Measurements from ENCODE around the gene FGFR1OP2. TPM values are rescaled to one million over a fixed set of nuclear protein-coding genes. Genes with fewer than 3 reads are reported as not detected.

The FGFR1OP2 gene
- total and polyA plus RNA-seq, 2 of the 4 experiments (the other 2 are of a cell fraction) = 26.7 to 31.0 TPM

- intact Hi-C loops (cut with micrococcal nuclease) (no loop called here), in situ Hi-C loops (cut with MboI; ENCODE audit: low sequenced_read_pairs) (no loop called here), dilution Hi-C loops (cut with HindIII; ENCODE audit: low sequenced_read_pairs, unreplicated experiment) (no loop called here)
- ChIA-PET POLR2A (ENCODE audit: unreplicated experiment) (no interaction called here), CTCF (no interaction called here)
- Histone ChIP-seq H2BK15ac (ENCODE audit: low read depth, low read length) (no peak overlapping the region), H3K27me3 (ENCODE audit: control insufficient read depth, insufficient read depth, low read length) (no peaks in the 10 kb centered on the region), H4K20me1 (ENCODE audit: insufficient read depth, low read length) (no peaks in the 10 kb centered on the region), H3K79me1 (ENCODE audit: low read depth in 1 of 2, low read length in 2 of 2) (peaks cover 0 to 10% of the 10 kb centered on the region in 2 experiments; a peak in 3 of 4 replicates), H2AK5ac (ENCODE audit: low read depth, low read length) (no peak overlapping the region), H4K91ac (ENCODE audit: insufficient read depth, low read depth, low read length) (no peak overlapping the region), H4K8ac (ENCODE audit: low read depth in 2 of 2, low read length in 2 of 2) (no peak overlapping the region), H2BK120ac (ENCODE audit: low read depth, low read length) (no peak overlapping the region), H3K27ac (ENCODE audit: insufficient read depth, low read length) (no peak overlapping the region), H4K5ac (ENCODE audit: low read depth, low read length) (no peak overlapping the region), H2BK20ac (ENCODE audit: low read depth, low read length) (no peak overlapping the region), H3K14ac (replicated peaks; ENCODE audit: low read depth, low read length) (no peak overlapping the region), H3K9me1 (ENCODE audit: insufficient read depth, low read length) (peaks cover 6% of the 10 kb centered on the region; the same call in 1 of the 2 replicates), H3K9me3 (ENCODE audit: control insufficient read depth, insufficient read depth, low read length) (no peaks in the 10 kb centered on the region), H3K4ac (ENCODE audit: low read depth, low read length) (no peak overlapping the region), H3K4me3 (ENCODE audit: insufficient read depth, low read depth, low read length) (no peak overlapping the region), H3K23ac (ENCODE audit: low read depth, low read length) (no peak overlapping the region), H2AK9ac (replicated peaks; ENCODE audit: low read depth, low read length, poor library complexity) (no peak overlapping the region), H3K4me2 (ENCODE audit: low read depth, low read length) (no peak overlapping the region), H3K18ac (ENCODE audit: low read depth, low read length) (no peak overlapping the region), H3K36me3 (ENCODE audit: control insufficient read depth, insufficient read depth, low read length) (peaks cover 10% of the 10 kb centered on the region), H3K56ac (ENCODE audit: extremely low read depth, insufficient read depth, low read length) (no peak overlapping the region), H2AFZ (replicated peaks; ENCODE audit: low read length, poor library complexity) (no peak overlapping the region), H3K4me1 (ENCODE audit: control insufficient read depth, insufficient read depth, low read length) (no peaks in the 10 kb centered on the region), H3K9ac (ENCODE audit: low read depth, low read length) (no peak overlapping the region), H2BK5ac (ENCODE audit: low read depth, low read length, poor library complexity, severe bottlenecking) (no peak overlapping the region)
- 100% methylated on average over 1 of the region's 2 CpGs; no CpG with 5 or more reads in 1 of the 2 experiments for WGBS, 2 experiments (ENCODE audit: extremely low coverage in 2 of 2, insufficient read length in 1 of 2)
- DNase-seq (no peak), ATAC-seq (ENCODE audit: low read depth) (no peak)
- no TSS peak for BruUV-seq (replicated peaks)
- TF ChIP-seq NFE2L2 (IDR thresholded peaks at IDR 0.05; ENCODE audit: low read depth, low read length) (no peak), MXI1 (IDR thresholded peaks at IDR 0.05; ENCODE audit: borderline replicate concordance, low read depth, low read length) (no peak), BHLHE40 (IDR thresholded peaks at IDR 0.05; ENCODE audit: low read depth, low read length) (no peak), CHD1 (IDR thresholded peaks at IDR 0.05; ENCODE audit: low read depth, low read length) (no peak), RCOR1 (IDR thresholded peaks at IDR 0.05; ENCODE audit: insufficient replicate concordance, low read length) (no peak), MAZ (IDR thresholded peaks at IDR 0.05; ENCODE audit: borderline replicate concordance, low read depth, low read length) (no peak), RAD21 (IDR thresholded peaks at IDR 0.05; ENCODE audit: low read length) (no peak), FOS (IDR thresholded peaks at IDR 0.05; ENCODE audit: low read depth, low read length) (no peak), CEBPB (IDR thresholded peaks at IDR 0.05; ENCODE audit: low read depth, low read length) (no peak), MAFK (IDR thresholded peaks at IDR 0.05; ENCODE audit: low read depth, low read length) (no peak), CTCF (conservative IDR thresholded peaks at IDR 0.05; ENCODE audit: low read depth, low read length) (no peak), POLR2A (IDR thresholded peaks at IDR 0.05; ENCODE audit: low read depth, low read length) (no peak), SMC3 (IDR thresholded peaks at IDR 0.05; ENCODE audit: low read depth, low read length) (no peak), RFX5 (IDR thresholded peaks at IDR 0.05; ENCODE audit: low read depth, low read length) (no peak), ELK1 (IDR thresholded peaks at IDR 0.05; ENCODE audit: borderline replicate concordance, low read depth, low read length) (no peak)
- TF ChIP-seq, protein P1, sequence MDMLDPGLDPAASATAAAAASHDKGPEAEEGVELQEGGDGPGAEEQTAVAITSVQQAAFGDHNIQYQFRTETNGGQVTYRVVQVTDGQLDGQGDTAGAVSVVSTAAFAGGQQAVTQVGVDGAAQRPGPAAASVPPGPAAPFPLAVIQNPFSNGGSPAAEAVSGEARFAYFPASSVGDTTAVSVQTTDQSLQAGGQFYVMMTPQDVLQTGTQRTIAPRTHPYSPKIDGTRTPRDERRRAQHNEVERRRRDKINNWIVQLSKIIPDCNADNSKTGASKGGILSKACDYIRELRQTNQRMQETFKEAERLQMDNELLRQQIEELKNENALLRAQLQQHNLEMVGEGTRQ (IDR thresholded peaks at IDR 0.05; ENCODE audit: low read depth, low read length) = no peak
Measured at GRCh38 chr12:26997003-26997402, 58.7 kb downstream of the FGFR1OP2 start.

All from IMR-90 (cell line).